ENCODE measurements around the gene NDUFB10.
A peak's percentile ranks its signal among the peaks of the same experiment; 100 is the strongest.

Gene NDUFB10

GRCh38 chr16:2009164-2009711 is 49.9 kb downstream of the NDUFB10 start:
- no peak for TF ChIP-seq JUND (IDR thresholded peaks at IDR 0.05; ENCODE audit: low read depth)
- no peak for DNase-seq (ENCODE audit: low read depth in 1 of 2, low spot score in 1 of 2)
- in situ Hi-C loops (cut with HindIII; ENCODE audit: low pct_unique_long_range_greater_than_20kb, low sequenced_read_pairs): no loop called here

GRCh38 chr16:2009791-2010510 is 50.6 kb downstream of the NDUFB10 start, which contains the start of gene ZNF598:
Gene ZNF598 (minus strand): TSS chr16:2009821.
- no peak for TF ChIP-seq JUND (IDR thresholded peaks at IDR 0.05; ENCODE audit: low read depth)
- peak; percentile 86 to 90 for DNase-seq (ENCODE audit: low read depth in 1 of 2, low spot score in 1 of 2)
- in situ Hi-C loops (cut with HindIII; ENCODE audit: low pct_unique_long_range_greater_than_20kb, low sequenced_read_pairs): no loop called here

Data from T47D (cell line).